ENCODE results near the gene SRPRB. TPM values are rescaled to one million over a fixed set of nuclear protein-coding genes. Genes with fewer than 3 reads are reported as not detected.

SRPRB gene
- total RNA-seq, 1 donor: 112 TPM

DNA sequence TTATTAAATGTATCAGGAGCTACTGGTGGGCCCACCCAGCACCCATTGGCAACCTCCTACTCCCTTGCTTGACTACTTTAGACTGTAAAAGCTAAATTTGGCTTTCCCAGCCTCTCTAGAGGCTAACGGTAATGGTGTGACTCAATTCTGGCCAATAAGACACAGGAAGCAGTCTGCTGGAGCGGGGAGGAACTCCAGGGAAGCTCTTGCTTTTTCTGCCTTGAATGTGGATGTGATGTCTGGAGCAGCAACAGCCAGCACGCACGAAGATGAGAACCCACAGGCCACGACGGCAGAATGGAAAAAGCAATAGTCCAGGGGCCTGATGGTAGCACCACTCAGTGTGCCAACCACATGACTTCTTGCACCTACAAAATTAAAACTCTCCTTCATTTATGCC is 50.2 kb downstream of the SRPRB start:
- peak; percentile 3 for DNase-seq (ENCODE audit: low read depth)
- TF ChIP-seq, protein P1, sequence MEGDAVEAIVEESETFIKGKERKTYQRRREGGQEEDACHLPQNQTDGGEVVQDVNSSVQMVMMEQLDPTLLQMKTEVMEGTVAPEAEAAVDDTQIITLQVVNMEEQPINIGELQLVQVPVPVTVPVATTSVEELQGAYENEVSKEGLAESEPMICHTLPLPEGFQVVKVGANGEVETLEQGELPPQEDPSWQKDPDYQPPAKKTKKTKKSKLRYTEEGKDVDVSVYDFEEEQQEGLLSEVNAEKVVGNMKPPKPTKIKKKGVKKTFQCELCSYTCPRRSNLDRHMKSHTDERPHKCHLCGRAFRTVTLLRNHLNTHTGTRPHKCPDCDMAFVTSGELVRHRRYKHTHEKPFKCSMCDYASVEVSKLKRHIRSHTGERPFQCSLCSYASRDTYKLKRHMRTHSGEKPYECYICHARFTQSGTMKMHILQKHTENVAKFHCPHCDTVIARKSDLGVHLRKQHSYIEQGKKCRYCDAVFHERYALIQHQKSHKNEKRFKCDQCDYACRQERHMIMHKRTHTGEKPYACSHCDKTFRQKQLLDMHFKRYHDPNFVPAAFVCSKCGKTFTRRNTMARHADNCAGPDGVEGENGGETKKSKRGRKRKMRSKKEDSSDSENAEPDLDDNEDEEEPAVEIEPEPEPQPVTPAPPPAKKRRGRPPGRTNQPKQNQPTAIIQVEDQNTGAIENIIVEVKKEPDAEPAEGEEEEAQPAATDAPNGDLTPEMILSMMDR (IDR thresholded peaks at IDR 0.05; ENCODE audit: insufficient read depth, low read depth, low read length): no peak
- H3K4me3 ChIP-seq (ENCODE audit: low read depth, low read length): no peak overlapping the region

DNA sequence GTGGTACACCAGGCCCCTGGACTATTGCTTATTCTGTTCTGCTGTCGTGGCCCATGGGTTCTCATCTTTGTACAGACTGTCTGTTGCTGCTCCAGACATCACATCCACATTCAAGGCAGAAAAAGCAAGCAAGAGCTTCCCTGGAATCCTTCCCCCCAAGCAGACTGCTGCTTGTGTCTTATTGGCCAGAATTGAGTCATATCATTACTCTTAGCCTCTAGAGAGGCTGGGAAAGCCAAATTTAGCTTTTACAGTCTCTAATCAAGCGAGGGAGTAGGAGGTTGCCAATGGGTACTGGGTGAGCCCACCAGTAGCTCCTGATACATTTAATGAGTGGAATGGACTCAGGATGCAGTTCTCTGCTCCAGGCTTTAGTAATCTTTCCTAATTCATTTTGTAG is 50.7 kb downstream of the SRPRB start:
- TF ChIP-seq, protein P1 (IDR thresholded peaks at IDR 0.05; ENCODE audit: insufficient read depth, low read depth, low read length): no peak
- H3K4me3 ChIP-seq (ENCODE audit: low read depth, low read length): no peak overlapping the region
- DNase-seq (ENCODE audit: low read depth): no peak

DNA sequence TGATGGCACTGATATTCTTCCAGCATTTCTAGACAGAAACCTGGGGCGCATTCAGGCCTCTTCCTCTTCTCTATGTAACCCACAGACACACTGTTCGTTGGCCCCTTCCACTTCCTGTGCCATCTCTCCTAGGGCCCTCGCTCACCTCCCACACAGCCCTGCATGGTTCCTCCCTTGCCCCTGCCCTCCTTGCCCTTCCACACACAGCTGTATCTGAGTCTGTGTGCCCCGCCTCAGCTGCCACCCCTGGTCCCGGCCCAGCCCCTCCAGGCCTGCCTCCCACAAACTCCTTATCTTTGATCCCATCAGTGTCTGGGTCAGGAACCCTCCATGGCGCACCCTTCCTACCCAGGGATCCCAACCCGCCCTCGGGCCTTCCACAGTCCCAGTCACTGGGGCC is 52.2 kb downstream of the SRPRB start:
- no peak overlapping the region for H3K4me3 ChIP-seq (ENCODE audit: low read depth, low read length)
- no peak for DNase-seq (ENCODE audit: low read depth)
- TF ChIP-seq, protein P1 (IDR thresholded peaks at IDR 0.05; ENCODE audit: insufficient read depth, low read depth, low read length): no peak

DNA sequence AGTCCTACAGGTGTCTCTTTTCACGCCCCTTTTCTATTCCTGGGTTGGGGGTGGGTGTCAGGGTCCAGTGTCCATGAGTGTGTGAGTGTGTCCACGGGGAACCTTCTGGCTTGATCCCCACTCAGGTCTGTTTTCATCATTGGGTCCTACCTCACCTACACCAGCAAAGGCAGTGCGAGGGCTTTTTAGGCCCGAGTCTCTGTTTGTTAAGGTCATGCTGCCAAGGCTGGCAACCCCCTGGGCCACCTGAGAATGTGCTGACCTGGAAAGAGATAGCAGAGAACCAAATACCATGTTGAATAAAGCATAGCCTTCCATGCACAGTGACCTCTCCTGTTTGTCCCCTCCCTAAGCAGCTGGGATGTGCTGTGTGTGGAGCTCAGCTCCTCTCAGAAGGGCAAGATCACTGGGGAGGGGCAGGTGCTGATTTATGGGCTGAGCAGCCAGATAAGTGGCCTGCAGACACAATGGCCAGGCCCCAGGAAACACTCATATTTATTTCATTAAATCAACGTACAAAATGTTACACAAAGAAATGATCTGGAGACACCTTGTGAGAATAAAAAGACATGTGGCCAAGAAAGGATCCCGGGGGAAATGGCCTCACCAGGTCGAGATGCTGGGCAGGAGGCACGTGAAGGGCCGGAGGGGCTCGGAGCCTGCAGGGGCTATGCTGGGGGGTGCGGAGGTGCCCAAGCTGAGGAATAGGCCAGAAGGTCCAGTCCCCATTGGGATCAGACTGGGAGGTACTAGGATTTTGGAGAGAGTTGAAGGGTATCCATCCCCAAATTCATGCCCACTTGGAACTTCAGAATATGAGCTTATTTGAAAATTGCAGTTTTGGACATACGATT is 54.0 kb downstream of the SRPRB start:
- DNase-seq (ENCODE audit: low read depth): no peak
- H3K4me3 ChIP-seq (ENCODE audit: low read depth, low read length): no peak overlapping the region
- TF ChIP-seq, protein P1 (IDR thresholded peaks at IDR 0.05; ENCODE audit: insufficient read depth, low read depth, low read length): no peak

DNA sequence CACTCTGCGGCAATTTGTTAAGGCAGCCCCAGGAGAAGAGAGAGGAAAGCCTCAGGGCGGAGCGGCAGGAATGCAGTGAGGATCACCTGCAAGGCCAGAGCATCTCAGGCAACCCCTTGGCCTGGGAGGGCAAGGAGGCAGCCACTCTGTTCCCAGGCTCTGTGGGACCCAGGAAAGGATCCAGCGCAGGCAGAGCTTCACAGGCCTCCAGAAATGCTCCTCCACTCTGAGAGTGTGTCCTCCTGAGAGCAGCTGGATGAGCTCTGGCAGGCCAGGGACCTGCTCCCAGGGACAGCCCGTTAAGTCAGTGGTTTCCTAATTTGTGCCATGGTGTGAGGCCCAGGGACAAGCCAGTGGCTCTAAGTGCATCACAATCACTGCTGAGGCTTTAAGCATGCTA is 54.9 kb downstream of the SRPRB start:
- no peak for DNase-seq (ENCODE audit: low read depth)
- H3K4me3 ChIP-seq (ENCODE audit: low read depth, low read length): no peak overlapping the region
- TF ChIP-seq, protein P1 (IDR thresholded peaks at IDR 0.05; ENCODE audit: insufficient read depth, low read depth, low read length): no peak

DNA sequence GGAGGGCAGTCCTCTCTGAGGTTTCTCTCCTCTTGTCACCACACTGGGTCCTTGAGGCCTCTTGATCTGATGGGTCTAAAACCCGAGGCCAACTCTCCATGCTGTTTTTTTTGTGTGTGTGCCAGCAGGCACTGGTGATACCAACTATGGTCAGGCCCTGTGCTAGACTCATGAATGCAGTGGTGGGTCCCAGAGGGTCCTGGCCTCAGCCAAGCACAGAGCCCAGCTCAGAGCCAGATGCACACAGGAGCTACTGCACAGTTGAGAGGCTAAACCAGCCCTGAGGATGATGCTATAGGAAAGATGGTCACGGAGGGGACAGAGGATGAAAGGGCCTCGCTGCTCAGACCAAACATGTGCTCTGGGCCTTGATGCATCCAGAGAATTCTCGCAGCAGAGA is 56.5 kb downstream of the SRPRB start:
- H3K4me3 ChIP-seq (ENCODE audit: low read depth, low read length): no peak overlapping the region
- TF ChIP-seq, protein P1 (IDR thresholded peaks at IDR 0.05; ENCODE audit: insufficient read depth, low read depth, low read length): no peak
- DNase-seq (ENCODE audit: low read depth): no peak
